ENCODE measurements around the gene TPT1. TPM values are rescaled to one million over a fixed set of nuclear protein-coding genes. Genes with fewer than 3 reads are reported as not detected.

Gene TPT1
- total and polyA plus RNA-seq, 9 of the 15 experiments (the other 6 are each of a cell fraction or from before 2014, with no cell fraction given): 602 to 2,508 (median 1,784) TPM

DNA sequence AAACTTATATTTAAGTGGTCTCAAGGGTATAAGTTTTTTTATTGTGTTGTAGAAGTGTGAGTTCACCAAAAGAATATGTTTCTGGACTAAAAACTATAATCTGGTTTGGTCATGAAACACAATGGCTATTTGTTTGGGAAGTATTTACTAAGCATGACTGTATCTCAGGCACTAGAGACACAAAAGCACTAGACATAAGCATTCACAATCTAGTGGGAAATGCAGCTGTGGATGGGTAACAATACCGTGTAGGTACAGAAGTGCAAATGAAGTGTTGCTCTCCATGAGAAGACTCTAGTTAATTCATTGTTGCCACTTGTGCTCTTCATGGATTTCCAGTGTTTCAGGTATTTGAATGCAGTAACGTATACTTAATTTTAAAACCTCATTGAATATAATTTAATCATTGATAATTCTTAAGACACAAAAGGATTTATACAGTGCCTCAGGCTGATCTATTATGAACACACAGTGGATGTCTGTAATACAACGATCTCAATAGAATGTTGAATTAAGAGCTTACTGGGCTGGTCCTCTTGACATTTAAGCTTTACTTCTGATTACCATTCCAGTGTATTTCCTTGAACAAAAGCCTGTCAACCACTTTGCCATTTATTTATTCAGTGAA lies 50.9 kb downstream of the TPT1 start:
- H3K27me3 ChIP-seq (ENCODE audit: control insufficient read depth in 2 of 2, insufficient read depth in 2 of 2, low read length in 2 of 2): no peaks in the 10 kb centered on the region
- peaks cover 8% of the 10 kb centered on the region; the same call in 2 of the 3 replicates for H3K36me3 ChIP-seq (ENCODE audit: control insufficient read depth, insufficient read depth, low read length)
- no peak overlapping the region for H3K27ac ChIP-seq (ENCODE audit: extremely low read depth, low read depth, low read length)
- FAIRE-seq: no peak
- 82% methylated on average over 3 of the region's 3 CpGs for WGBS (ENCODE audit: insufficient coverage, low coverage, missing lambda C conversion rate)
- in situ Hi-C loops (cut with MboI) (no loop called here), intact Hi-C loops (cut with micrococcal nuclease) (no loop called here)
- no peak for ATAC-seq
- no peak overlapping the region for H2AFZ ChIP-seq (ENCODE audit: low read depth, low read length)
- H4K20me1 ChIP-seq (replicated peaks; ENCODE audit: control insufficient read depth, insufficient read depth, low read length): no peaks in the 10 kb centered on the region
- no peak overlapping the region for H3K9ac ChIP-seq (ENCODE audit: insufficient read depth in 1 of 2, low read depth in 2 of 2, low read length in 2 of 2)
- CTCF ChIA-PET (ENCODE audit: low intra/inter-chr PET ratio): no interaction called here
- no peaks in the 10 kb centered on the region for H3K79me2 ChIP-seq (ENCODE audit: control insufficient read depth, insufficient read depth, low read length)
- no peak for DNase-seq (ENCODE audit: extremely low read depth in 1 of 4, low spot score in 3 of 4)
- H3K4me2 ChIP-seq (ENCODE audit: insufficient read depth, low read length): no peak overlapping the region
- no peaks in the 10 kb centered on the region; a peak in 2 of 5 replicates for H3K4me1 ChIP-seq (replicated peaks in 1 of 2; ENCODE audit: control insufficient read depth in 2 of 2, insufficient read depth in 2 of 2, low read length in 2 of 2)
- H3K4me3 ChIP-seq: no peak overlapping the region
- H3K9me3 ChIP-seq (replicated peaks; ENCODE audit: control insufficient read depth, insufficient read depth, low read depth, low read length): no peaks in the 10 kb centered on the region
- POLR2A ChIA-PET: interaction anchor here (0.9 to 1.1 kb wide), 2 partner anchors 8 to 98 kb away, joined by 3 read pairs; no protein-coding TSS in a partner anchor
- TF ChIP-seq ZFP1 (CRISPR knock-in tag; IDR thresholded peaks at IDR 0.05) (no peak), EWSR1 (IDR thresholded peaks at IDR 0.05; ENCODE audit: borderline replicate concordance, low read depth, partially characterized antibody) (no peak), FOXA1 (IDR thresholded peaks at IDR 0.05; ENCODE audit: borderline replicate concordance) (no peak), IRF2 (CRISPR knock-in tag; IDR thresholded peaks at IDR 0.05) (no peak), ZNF311 (CRISPR knock-in tag; IDR thresholded peaks at IDR 0.05) (no peak), ZNF695 (CRISPR knock-in tag; IDR thresholded peaks at IDR 0.05) (no peak), CBX2 (IDR thresholded peaks at IDR 0.05; ENCODE audit: insufficient read depth, low read length, poor library complexity, severe bottlenecking) (no peak), ZNF75A (CRISPR knock-in tag; IDR thresholded peaks at IDR 0.05) (no peak), ZNF140 (CRISPR knock-in tag; IDR thresholded peaks at IDR 0.05) (no peak)
- TF ChIP-seq, protein P1, sequence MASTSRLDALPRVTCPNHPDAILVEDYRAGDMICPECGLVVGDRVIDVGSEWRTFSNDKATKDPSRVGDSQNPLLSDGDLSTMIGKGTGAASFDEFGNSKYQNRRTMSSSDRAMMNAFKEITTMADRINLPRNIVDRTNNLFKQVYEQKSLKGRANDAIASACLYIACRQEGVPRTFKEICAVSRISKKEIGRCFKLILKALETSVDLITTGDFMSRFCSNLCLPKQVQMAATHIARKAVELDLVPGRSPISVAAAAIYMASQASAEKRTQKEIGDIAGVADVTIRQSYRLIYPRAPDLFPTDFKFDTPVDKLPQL (IDR thresholded peaks at IDR 0.05; ENCODE audit: extremely low read depth, insufficient read length): no peak
- TF ChIP-seq, protein P2, sequence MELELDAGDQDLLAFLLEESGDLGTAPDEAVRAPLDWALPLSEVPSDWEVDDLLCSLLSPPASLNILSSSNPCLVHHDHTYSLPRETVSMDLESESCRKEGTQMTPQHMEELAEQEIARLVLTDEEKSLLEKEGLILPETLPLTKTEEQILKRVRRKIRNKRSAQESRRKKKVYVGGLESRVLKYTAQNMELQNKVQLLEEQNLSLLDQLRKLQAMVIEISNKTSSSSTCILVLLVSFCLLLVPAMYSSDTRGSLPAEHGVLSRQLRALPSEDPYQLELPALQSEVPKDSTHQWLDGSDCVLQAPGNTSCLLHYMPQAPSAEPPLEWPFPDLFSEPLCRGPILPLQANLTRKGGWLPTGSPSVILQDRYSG (tag; conservative IDR thresholded peaks at IDR 0.05; ENCODE audit: low read depth): no peak
- TF ChIP-seq, protein P3, sequence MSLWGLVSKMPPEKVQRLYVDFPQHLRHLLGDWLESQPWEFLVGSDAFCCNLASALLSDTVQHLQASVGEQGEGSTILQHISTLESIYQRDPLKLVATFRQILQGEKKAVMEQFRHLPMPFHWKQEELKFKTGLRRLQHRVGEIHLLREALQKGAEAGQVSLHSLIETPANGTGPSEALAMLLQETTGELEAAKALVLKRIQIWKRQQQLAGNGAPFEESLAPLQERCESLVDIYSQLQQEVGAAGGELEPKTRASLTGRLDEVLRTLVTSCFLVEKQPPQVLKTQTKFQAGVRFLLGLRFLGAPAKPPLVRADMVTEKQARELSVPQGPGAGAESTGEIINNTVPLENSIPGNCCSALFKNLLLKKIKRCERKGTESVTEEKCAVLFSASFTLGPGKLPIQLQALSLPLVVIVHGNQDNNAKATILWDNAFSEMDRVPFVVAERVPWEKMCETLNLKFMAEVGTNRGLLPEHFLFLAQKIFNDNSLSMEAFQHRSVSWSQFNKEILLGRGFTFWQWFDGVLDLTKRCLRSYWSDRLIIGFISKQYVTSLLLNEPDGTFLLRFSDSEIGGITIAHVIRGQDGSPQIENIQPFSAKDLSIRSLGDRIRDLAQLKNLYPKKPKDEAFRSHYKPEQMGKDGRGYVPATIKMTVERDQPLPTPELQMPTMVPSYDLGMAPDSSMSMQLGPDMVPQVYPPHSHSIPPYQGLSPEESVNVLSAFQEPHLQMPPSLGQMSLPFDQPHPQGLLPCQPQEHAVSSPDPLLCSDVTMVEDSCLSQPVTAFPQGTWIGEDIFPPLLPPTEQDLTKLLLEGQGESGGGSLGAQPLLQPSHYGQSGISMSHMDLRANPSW (CRISPR knock-in tag; IDR thresholded peaks at IDR 0.05): no peak
- TF ChIP-seq, protein P4, sequence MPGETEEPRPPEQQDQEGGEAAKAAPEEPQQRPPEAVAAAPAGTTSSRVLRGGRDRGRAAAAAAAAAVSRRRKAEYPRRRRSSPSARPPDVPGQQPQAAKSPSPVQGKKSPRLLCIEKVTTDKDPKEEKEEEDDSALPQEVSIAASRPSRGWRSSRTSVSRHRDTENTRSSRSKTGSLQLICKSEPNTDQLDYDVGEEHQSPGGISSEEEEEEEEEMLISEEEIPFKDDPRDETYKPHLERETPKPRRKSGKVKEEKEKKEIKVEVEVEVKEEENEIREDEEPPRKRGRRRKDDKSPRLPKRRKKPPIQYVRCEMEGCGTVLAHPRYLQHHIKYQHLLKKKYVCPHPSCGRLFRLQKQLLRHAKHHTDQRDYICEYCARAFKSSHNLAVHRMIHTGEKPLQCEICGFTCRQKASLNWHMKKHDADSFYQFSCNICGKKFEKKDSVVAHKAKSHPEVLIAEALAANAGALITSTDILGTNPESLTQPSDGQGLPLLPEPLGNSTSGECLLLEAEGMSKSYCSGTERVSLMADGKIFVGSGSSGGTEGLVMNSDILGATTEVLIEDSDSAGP (CRISPR knock-in tag; IDR thresholded peaks at IDR 0.05): no peak
- BruUV-seq (replicated peaks): no TSS peak
- no peaks in the 10 kb centered on the region for H3K9me1 ChIP-seq (ENCODE audit: control insufficient read depth, insufficient read depth, low read length)
